HG03520 (cell line): ENCODE data around the gene NME7.
A peak's percentile ranks its signal among the peaks of the same experiment; 100 is the strongest.
"Not testable (repeated sequence)": the region's sequence is repeated elsewhere in the genome, so short reads cannot be mapped to it uniquely, and the experiment has no call there.

Source experiments
- ATAC-seq: cut with Tn5 transposase; IDR thresholded peaks from one replicate; pipeline ENCODE4 v1.9.1; 2021; ENCODE audit warnings: mild to moderate bottlenecking, moderate library complexity; ENCODE audit not compliant: unreplicated experiment

Gene NME7

GRCh38 chr1:169345511-169345910 is 22.1 kb downstream of the NME7 start:
- no peak for ATAC-seq

GRCh38 chr1:169342096-169342495 is 25.5 kb downstream of the NME7 start:
- ATAC-seq = not testable (repeated sequence)

- no peak for ATAC-seq
Measured at GRCh38 chr1:169340882-169341281, 26.7 kb downstream of the NME7 start.

- no peak for ATAC-seq
Measured at GRCh38 chr1:169339773-169340172, 27.8 kb downstream of the NME7 start.

GRCh38 chr1:169338617-169339016 is 29.0 kb downstream of the NME7 start:
- no peak for ATAC-seq

GRCh38 chr1:169336947-169337715 is 30.5 kb downstream of the NME7 start:
- ATAC-seq = not testable (repeated sequence)

- ATAC-seq = not testable (repeated sequence)
Measured at GRCh38 chr1:169334727-169335126, 32.9 kb downstream of the NME7 start.

- no peak for ATAC-seq
Measured at GRCh38 chr1:169330927-169331326, 36.7 kb downstream of the NME7 start.

GRCh38 chr1:169329383-169329782 is 38.2 kb downstream of the NME7 start:
- no peak for ATAC-seq

- no peak for ATAC-seq
Measured at GRCh38 chr1:169327875-169328274, 39.7 kb downstream of the NME7 start.

GRCh38 chr1:169326956-169327268 is 40.7 kb downstream of the NME7 start:
- peak; percentile 87 for ATAC-seq

GRCh38 chr1:169326261-169326955 is 41.2 kb downstream of the NME7 start:
- ATAC-seq = peak; percentile 24

GRCh38 chr1:169325117-169325516 is 42.5 kb downstream of the NME7 start:
- no peak for ATAC-seq

- ATAC-seq = no peak
Measured at GRCh38 chr1:169322138-169322537, 45.5 kb downstream of the NME7 start.

- ATAC-seq = no peak
Measured at GRCh38 chr1:169321539-169321938, 46.1 kb downstream of the NME7 start.

- ATAC-seq = no peak
Measured at GRCh38 chr1:169318536-169319244, 48.9 kb downstream of the NME7 start.

GRCh38 chr1:169316556-169316955 is 51.0 kb downstream of the NME7 start:
- no peak for ATAC-seq

- no peak for ATAC-seq
Measured at GRCh38 chr1:169312084-169312954, 55.3 kb downstream of the NME7 start.

- ATAC-seq = peak; percentile 74
Measured at GRCh38 chr1:169309178-169310166, 58.1 kb downstream of the NME7 start.
